ENCODE data around the gene TMEM218.

GRCh38 chr11:125064070-125064469 is 47.4 kb downstream of the TMEM218 start:
- no peak for TF ChIP-seq POLR2A (IDR thresholded peaks at IDR 0.05)
- no peak for TF ChIP-seq CTCF (IDR thresholded peaks at IDR 0.05)

Data from thyroid gland (tissue), 4 donors.